ENCODE measurements around the gene FARP1.

DNA sequence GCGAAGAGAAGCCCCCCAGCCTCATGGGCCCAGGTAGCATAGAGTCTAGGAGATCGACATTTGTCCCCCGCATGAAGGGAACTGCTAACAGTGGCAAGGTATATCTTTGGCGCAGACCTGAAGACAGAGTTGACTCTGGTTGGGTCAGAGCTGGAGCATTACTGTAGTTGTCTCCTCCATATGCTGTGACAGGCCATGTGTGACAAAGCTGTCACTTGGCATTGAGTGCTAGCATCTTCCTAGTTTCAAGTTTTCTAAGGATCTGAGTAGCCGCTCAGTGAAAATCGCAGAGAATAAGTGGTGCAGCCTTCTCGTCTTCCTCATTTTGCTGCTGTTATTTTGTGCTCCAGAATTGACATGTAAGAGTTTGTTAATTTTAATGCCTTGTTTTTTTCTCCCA lies 223.5 kb downstream of the FARP1 start:
- TF ChIP-seq, protein P1, sequence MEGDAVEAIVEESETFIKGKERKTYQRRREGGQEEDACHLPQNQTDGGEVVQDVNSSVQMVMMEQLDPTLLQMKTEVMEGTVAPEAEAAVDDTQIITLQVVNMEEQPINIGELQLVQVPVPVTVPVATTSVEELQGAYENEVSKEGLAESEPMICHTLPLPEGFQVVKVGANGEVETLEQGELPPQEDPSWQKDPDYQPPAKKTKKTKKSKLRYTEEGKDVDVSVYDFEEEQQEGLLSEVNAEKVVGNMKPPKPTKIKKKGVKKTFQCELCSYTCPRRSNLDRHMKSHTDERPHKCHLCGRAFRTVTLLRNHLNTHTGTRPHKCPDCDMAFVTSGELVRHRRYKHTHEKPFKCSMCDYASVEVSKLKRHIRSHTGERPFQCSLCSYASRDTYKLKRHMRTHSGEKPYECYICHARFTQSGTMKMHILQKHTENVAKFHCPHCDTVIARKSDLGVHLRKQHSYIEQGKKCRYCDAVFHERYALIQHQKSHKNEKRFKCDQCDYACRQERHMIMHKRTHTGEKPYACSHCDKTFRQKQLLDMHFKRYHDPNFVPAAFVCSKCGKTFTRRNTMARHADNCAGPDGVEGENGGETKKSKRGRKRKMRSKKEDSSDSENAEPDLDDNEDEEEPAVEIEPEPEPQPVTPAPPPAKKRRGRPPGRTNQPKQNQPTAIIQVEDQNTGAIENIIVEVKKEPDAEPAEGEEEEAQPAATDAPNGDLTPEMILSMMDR (IDR thresholded peaks at IDR 0.05; ENCODE audit: insufficient read depth, low read length, poor library complexity, severe bottlenecking) = no peak
- no peak for TF ChIP-seq EZH2phosphoT487 (conservative IDR thresholded peaks at IDR 0.05; ENCODE audit: low read length)

All from SU-DHL-6 (cell line).